Measurements from ENCODE around the gene MAJIN. TPM values are rescaled to one million over a fixed set of nuclear protein-coding genes. Genes with fewer than 3 reads are reported as not detected.

Gene MAJIN
- total RNA-seq, 1 donor from 2014 or later = not detected

DNA sequence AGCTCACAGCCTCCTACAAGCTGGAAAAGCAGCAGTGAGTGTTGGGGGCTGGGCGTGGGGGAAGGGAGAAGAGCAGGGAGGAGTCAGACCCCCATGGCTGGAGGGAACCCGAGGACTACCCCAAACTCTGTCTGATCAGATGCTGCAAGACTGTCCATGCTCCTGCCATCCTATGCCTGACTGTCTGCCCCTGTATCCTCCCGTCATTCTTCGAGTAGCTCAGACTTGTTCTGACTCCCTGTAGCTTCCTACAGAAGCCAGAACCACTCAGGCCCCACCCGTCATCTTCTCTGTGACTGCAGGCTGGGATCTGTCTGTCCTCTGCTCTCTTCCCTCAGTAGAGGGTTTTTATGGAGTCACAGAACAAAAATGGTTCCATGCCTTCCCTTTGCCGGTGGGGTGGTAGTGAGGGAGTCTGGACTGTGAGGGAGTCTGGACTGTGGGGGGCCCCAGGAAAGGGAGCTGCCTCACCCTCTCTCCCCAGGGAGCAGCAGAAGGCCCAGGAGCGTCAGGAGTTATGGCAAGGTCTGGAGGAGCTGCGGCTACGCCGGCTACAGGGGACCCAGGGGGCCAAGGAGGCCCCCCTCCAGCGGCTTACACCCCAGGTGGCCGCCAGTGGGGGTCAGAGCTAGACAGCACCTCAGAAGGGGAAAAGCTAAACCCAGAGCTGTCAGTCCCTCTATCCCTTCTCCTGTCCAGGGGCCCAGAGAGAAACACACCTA lies 38.5 kb downstream of the MAJIN start:
- no peak for DNase-seq (ENCODE audit: low spot score)

DNA sequence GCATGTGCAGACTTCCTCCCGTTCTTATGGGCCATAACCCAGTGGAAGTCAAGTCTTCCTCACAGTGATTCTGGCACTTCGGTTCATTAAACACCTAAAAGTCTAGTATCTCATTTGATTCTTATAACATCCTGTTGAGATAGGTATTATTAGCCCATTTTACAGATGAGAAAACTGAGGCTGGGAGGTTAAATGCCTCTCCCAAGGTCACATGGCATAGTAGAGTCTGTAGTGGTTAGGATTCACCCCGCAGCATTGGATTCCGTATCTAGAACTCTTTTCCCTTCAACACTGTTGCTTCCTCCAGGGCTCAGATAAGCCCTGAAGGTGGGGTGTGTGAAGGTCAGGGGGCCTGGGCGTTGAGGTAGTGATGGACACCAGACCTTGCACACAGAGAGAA lies 39.6 kb downstream of the MAJIN start:
- no peak for DNase-seq (ENCODE audit: low spot score)

DNA sequence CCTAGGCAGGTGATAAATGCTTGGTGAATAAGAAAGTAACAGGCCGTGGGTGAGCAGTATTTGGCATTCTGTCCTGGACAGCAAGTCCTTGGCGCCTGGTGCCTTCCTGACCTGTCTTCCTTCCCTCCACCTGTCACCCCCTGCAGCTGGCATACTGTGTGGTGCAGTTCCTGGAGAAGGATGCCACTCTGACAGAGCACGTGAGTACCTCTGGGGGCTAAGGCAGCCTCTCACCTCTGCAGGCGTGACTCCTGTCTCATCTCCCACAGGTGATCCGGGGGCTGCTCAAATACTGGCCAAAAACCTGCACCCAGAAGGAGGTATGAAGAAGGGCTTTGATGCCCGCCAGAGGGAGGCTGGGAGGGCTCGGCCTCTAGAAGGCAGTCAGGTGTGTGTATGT lies 40.6 kb downstream of the MAJIN start:
- DNase-seq (ENCODE audit: low spot score) = no peak

DNA sequence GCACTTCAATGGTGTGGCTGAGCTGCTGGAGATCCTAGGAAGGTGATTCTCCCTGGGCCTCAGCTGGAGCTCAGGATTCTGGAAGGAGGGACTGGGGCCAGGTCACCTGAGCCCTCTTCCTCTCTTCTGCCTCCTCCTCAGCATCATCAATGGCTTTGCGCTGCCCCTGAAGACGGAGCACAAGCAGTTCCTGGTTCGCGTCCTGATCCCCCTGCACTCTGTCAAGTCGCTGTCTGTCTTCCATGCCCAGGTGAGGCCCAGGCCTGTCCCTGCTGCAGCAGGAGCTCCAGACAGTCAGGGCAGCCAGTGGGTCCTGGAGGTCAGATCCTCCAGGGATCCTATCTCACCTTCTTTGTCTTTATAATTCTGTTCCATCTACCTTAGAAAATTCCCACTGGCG lies 41.6 kb downstream of the MAJIN start:
- DNase-seq (ENCODE audit: low spot score) = no peak

DNA sequence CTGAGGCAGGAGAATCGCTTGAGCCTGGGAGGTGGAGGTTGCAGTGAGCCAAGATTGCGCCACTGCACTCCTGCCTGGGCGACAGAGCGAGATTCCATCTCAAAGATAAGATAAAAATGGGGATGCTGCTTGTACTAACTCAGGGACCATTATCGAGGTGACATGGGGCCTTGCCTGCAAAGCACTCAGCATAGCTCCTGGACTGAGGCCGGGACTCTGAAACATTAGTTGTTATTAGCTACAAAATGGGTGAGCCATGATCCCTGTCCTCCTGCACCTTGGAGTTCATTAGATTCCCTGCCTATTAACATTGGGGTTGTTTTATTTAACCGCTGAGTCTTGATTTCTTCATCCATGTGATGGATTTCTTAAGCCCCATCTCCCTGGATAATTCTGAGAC lies 42.3 kb downstream of the MAJIN start:
- DNase-seq (ENCODE audit: low spot score) = no peak

DNA sequence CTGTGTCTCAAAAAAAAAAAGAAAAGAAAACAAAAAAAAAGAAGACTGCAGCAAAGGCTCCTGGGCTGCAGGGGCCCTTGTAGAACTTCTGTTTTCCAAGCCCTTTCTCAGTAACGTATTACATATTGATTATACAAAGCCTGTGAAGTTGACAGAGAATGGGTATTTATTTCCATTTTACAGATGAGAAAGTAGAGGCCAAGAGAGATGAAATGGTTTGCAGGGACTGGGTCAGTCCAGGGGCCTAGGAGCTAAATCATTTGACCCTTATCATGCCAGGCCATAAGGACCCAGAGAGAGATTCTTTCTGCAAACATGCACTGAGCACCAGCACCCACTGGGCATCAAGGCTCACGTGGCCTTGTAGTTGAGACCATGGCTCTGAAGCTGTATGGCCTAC lies 43.0 kb downstream of the MAJIN start:
- DNase-seq (ENCODE audit: low spot score) = no peak

DNA sequence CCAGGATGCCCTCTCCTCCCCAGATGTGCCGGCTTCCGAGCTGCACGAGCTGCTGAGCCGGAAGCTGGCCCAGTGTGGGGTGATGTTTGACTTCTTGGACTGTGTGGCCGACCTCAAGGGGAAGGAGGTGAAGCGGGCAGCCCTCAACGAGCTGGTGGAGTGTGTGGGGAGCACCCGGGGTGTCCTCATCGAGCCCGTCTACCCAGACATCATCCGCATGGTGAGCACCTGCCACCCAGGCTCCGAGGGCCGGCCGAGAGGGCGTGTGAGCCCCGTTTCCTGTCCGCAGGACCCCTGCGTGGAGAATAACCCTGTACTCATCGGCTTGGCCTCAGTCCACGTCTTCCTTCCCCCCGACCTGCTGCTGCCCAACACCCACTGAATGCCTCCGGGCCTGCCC lies 45.2 kb downstream of the MAJIN start:
- no peak for DNase-seq (ENCODE audit: low spot score)

DNA sequence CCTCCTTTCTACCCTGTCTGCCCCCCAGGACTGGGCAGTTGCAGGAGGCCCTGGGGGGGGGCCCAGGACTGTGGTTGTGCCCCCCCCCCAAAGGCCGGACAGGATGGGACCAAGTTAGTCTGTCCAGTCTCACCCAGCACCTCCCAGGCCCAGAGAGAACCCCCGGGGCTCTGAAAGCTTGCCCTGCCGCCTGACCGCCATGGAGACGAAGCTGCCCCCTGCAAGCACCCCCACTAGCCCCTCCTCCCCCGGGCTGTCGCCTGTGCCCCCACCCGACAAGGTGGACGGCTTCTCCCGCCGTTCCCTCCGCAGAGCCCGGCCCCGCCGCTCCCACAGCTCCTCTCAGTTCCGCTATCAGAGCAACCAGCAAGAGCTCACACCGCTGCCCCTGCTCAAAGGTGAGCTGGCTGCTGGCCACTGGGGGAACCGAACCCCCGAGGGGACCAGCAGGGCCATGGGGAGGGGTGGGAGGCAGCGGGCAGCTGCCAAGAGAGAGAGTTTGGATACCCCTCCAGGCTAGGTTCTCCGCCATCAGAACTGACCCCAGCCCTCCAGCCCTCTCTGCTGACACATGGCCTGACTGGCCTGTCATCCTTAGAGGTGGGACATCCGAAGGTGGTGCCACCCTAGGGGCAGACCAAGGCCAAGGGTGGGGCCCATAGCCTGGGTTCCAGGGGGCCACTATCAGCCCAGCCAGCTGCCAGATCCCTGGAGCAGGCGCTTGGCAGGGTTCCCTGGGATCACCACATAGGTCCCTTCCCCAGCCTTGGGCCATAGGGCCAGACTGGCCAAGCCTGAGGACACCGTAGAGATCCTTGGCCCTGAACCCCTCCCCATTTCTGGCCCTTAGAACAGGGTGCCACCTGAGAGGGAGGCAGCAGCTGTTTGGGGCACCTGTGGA lies 46.1 kb downstream of the MAJIN start:
- DNase-seq (ENCODE audit: low spot score) = no peak

DNA sequence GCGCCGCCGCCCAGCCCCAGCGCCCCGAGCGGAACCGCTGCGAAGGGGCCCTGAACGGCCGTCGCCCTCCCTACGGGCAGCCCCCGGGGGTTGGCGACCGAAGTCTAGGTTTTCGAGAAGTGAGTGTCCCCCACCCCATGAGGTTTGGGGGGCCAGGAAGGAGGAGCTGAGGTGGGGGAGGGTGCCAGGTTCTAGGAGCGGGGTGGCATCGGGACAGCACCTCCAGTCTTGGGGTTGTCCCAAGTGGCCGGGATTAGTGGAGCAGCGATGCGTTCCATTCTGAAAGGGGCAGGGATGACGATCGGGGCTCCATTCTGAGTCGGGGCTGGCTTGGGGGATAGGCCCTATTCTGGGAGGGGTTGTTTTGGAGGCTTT lies 47.0 kb downstream of the MAJIN start:
- DNase-seq (ENCODE audit: low spot score) = no peak

DNA sequence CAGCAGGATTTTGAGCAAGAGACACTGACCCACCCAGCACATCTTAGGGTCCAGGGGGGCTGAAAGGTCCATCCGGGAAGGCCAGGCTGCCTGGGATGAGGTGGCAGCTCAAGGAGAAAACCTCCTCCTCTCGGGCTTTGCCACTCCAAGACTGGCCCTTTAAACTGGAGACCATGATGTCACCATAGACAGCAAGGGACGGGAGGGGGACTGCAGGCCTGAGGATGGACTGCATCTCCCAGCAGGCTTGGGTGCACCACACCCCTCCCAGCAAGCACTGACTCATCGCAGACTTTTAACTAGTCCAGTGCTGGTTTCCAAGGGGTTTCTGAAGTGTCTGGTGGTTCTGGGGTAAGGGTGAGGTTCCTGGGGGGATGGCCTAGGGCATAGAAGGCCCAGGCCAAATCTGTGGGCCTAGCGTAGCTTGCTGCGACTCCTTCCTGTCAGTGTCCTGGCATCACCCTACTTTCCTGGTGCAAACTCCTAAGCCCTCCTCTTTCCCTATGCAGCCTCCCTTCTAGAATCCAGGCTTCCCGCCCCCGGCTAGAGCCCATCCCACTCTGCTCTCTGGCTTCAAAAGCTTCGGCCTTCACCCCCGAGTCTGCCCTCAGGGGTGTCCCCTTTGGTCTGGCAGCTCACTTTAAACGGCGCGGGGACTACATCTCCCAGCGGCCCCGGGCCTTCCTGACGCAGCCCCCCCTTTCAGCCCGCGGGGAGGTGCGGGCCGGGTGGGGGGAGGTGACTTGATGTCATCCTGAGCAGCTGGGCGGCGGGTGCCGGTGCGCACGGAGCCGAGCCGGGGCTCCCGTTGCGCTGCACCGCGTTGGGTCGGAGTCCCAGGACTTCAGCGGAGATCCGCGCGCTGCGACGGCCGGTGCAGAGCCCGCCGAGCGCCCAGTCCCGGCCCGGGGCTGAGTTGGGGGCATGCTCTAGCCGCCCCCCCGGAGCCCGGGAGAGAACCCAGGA lies 47.7 kb downstream of the MAJIN start, which contains the start of gene PPP2R5B:
PPP2R5B (plus strand) TSS at position 746 of the 966 bp plus-strand sequence. CDS start 1,046 bp downstream, outside the sequence.
- DNase-seq (ENCODE audit: low spot score) = peak; percentile 94

DNA sequence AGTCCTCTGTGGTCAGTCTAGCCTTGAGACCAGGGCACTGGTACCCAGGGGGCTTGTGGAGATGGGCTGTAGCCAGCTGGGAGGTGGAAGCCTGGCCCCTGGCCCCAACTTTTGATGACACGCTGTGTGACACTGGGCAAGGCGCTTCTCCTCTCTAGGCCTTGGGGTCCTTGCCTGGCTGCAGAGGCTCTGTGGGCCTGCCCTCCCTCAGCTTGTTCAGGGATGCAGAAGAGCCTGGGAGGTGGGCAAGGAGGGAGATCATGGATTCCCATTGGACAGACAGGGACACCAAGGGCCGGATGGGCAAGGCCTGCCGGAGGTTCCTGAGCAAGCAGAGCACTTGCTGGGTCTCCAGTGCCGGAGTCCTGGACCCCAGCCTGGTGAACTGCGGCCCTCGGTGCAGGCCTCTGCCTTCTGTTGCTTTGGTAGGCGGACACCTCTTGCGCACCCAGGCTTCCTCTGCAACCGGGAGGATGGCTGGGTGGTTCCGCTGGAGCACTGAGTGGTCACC lies 48.7 kb downstream of the MAJIN start:
- no peak for DNase-seq (ENCODE audit: low spot score)

DNA sequence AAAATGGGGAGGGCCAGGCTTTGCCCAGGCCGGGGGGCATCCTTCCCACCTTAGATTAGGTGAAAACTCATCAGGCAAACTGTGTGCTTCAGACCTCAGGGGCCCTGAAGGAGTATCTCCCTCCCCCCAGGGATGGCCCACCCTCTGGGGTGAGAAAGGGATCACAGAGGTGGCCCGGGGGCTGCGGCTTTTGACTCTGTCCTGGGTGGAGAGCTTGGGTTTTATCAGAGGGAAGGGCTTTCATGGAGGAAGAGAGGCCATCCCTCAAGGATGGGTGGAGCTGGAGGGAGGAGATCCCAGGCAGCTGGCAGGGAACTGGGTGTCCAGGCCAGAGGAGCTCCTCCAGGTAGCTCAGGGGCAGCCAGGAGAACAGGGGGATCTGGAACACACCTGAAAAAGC lies 50.5 kb downstream of the MAJIN start:
- DNase-seq (ENCODE audit: low spot score) = no peak

DNA sequence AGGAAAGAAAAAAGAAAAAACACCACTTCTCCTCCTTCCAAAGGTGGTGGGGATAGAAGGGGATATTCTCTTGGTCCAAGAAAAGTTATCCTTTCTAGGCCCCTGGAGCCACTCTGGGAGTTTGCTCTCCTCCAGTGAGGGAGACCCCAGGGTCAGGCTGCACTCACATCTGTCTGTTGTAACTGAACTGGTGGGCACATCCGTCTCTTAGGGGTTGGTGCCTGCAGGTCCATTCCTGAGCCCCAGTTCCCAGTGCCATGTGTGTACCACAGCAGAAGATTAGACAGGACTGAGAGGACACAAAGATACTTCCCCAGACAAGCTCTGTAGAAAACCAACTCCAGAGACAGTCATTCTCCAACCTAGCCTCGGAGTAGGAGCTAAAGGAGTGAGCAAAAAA lies 51.8 kb downstream of the MAJIN start:
- DNase-seq (ENCODE audit: low spot score) = no peak

DNA sequence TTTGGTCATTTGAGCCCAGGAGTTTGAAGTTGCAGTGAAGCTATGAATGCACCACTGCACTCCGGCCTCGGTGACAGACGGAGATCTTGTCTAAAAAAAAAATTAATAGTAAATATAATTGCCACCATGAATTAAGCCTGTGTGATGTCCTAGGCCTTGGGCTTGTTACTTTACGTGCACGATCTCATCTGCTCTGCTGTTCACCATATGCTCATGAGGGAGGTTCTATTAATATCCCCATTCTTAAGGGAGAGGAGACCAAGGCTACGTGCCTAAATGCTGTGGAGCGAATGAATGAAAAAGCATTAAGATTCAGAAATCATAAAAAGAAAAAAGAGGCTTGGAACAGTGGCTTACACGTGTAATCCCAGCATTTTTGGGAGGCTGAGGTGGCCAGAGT lies 52.3 kb downstream of the MAJIN start:
- no peak for DNase-seq (ENCODE audit: low spot score)

DNA sequence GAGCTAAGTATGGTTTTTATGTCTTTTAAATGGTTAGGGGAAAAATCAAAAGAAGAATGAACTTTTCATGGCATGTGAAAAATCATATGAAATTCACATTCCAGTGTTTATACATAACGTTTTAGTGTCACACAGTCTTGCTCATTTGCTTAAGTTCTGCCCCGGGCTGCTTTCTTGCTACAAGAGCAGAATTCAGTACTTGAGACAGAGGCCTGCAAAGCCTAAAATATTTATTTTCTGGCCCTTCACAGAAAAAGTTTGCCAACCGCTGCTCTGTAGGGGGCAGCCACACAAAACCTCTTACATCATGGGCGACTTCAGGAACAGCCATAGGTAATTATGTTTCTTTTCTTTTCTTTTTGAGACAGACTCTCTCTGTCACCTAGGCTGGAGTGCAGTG lies 53.9 kb downstream of the MAJIN start:
- no peak for DNase-seq (ENCODE audit: low spot score)

DNA sequence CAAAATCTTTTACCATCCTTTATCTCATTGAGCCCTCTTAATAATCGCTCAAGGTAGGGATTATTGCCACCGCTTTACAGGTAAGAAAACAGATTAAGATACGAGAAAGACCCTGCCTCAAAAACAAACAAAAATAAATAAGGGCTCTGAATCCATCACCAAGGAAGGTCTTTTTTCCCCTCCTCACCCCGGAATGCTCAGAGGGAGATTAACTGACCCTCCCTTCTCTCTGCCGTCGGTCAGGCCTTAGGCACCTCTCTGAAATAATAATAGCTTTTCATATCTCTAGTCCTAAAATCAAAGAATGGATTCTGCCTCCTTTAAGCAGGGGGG lies 54.3 kb downstream of the MAJIN start:
- no peak for DNase-seq (ENCODE audit: low spot score)

DNA sequence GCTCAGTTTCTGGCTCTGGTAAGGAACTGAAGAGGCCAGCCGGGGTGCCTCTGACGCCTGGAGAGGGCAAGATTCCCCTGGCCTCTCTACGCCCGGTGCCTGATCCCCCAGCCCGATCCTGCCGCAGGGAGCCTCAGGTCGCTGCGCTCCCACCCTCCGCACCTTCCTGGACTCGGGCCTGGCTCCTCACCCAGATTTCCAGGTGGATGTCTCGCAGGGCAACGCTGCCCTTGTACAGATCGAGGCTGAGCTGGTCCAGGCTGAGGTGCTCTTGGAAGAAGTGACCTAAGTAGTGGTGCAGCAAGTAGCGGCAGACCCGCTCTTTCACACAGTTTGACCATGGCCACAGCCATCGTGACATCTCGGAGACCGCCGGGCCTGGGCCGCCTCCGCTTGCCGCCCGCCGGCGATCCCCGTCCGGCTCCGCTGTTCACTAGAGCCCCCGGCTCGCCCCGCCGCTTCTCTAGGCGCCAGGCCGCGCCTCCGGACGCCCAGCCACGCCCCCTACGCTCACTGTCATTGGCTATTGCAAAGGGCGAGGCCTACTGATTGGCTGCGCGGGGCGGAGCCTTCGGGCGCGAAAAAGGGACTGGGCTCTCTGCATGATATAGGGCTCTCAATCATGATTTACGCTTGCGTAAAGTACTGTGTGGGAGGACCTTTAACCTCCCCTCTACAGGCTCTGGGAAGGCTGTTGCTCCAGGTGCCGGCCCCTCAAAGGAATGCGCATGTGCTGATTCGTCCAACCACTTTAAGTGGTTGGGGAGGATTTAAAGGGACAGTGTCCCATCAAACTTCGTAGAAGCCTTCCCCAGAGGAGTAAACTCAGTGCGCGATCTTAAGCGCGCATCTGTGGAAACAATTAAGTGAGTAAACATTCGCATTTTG lies 54.9 kb downstream of the MAJIN start, which contains the start of gene ATG2A:
ATG2A (minus strand) TSS at position 435 of the 888 bp plus-strand sequence; CDS start at position 361, 74 bp downstream.
- peak; percentile 99 for DNase-seq (ENCODE audit: low spot score)

DNA sequence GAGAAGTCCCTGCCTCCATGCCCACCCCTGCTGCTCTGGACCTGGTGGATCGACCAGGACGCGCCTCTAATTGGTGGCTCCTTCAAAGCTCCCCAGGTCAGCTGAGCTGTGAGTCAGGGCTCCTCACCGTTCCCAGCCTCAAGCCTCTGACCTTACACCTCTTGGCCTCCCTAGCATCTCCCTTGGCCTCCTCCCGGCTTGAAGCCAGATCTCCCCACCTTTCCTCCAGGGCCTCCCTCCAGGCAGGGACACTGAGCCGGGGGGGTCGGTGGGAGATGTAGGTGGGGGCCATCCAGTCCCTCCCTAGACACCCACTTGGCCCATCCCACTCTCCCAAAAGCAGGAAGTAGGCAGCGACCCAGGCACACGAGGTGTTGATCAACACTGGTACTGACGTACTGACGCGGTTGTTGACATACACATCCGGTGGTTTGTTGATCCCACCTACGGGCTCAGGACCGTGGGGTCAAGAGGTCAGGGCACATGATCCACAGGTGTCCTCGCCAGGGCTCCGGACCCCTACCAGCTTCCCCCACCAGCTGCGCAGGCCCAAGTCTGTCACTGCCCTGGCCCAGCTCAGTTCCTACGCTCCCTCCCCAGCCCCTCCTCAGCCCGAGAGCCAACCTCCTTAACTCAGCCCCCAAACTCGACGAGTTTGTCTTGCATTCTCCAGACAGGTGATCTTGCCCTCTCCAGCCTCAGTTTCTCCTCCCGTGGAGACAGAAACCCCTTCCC lies 55.7 kb downstream of the MAJIN start:
- DNase-seq (ENCODE audit: low spot score) = peak; percentile 46

DNA sequence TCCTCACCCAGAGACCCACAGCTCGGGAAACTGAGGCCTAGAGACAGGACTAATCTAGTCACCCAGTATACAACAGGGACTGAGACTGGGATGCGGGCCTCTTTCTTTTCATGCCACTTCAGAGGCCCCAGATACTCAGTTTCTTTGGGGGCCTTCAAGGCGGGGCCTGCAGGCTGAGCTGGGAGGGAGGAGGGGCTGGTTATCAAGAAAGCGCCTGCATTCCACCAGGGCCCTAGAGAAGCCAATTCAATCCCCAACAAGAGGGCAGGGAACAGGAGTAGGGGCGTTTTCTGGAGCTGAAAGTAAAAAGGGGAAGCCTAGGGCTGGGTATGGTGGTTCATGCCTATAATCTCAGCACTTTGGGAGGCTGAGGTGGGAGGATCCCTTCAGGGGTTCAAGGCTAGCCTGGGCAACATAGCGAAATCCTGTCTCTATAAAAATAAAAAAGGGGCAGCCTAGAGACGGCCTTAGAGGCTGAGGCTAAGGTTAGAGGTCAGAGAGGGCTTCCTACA lies 56.5 kb downstream of the MAJIN start:
- no peak for DNase-seq (ENCODE audit: low spot score)

DNA sequence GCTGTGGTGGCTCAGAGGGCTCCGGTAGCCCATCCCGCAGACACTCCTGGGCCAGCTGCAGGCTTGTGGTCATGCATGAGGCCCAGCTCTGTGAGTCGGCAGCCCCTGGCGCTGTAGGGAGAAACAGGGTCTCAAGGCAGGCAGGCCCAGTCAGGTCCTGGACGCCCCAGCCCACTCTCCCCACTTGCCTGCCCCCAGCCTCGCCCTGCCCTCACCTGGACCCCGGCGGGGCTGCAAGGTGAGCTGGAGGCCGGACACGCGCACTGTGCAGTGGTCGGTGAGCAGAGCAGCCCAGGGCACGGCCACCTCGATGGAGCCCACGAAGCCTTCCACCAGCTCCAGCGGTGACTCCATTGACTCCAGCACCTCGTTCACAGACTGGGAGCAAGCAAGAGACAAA lies 57.8 kb downstream of the MAJIN start:
- DNase-seq (ENCODE audit: low spot score) = no peak
